ENCODE measurements around the gene S100A5.

The S100A5 gene

GRCh38 chr1:153513023-153513422, 27.7 kb downstream of the S100A5 start:
- Histone ChIP-seq H2AFZ (ENCODE audit: insufficient read depth, low read length, poor library complexity) (no peak overlapping the region), H3K4ac (ENCODE audit: low read depth, low read length) (peak overlapping the region; percentile 15), H4K12ac (ENCODE audit: low read depth, low read length) (no peak overlapping the region), H3K79me2 (ENCODE audit: control insufficient read depth, insufficient read depth, low read length, poor library complexity) (no peaks in the 10 kb centered on the region), H3K14ac (ENCODE audit: low read length) (peak overlapping the region; percentile 49), H3K18ac (ENCODE audit: low read length) (no peak overlapping the region), H2BK12ac (ENCODE audit: low read length) (peak overlapping the region; percentile 69), H3K79me1 (ENCODE audit: low read length) (peaks cover 18% of the 10 kb centered on the region), H3K4me1 (ENCODE audit: control insufficient read depth in 1 of 2, insufficient read depth in 2 of 2, low read length in 2 of 2) (peaks cover 8 to 11% of the 10 kb centered on the region in 2 experiments), H2BK120ac (ENCODE audit: insufficient read depth, low read length, poor library complexity) (peak overlapping the region; percentile 68), H3K36me3 (ENCODE audit: control insufficient read depth in 1 of 2, insufficient read depth in 2 of 2, low read length in 2 of 2) (no peaks in the 10 kb centered on the region), H3K4me2 (ENCODE audit: low read length) (no peak overlapping the region), H3K9ac (ENCODE audit: low read length) (no peak overlapping the region), H2AK5ac (ENCODE audit: low read length) (peak overlapping the region; percentile 52), H3K9me3 (ENCODE audit: insufficient read depth, low read depth, low read length) (no peaks in the 10 kb centered on the region), H3K27ac (ENCODE audit: low read depth, low read length) (no peak overlapping the region), H4K91ac (ENCODE audit: low read depth, low read length) (peak overlapping the region; percentile 72), H2BK5ac (ENCODE audit: low read depth, low read length, poor library complexity) (peak overlapping the region; percentile 12), H4K8ac (ENCODE audit: low read depth, low read length) (no peak overlapping the region), H3K4me3 (ENCODE audit: low read depth, low read length) (no peak overlapping the region), H3K23ac (ENCODE audit: low read length) (peak overlapping the region; percentile 41), H3K27me3 (ENCODE audit: insufficient read depth, low read length) (no peaks in the 10 kb centered on the region)
- no CpG with 5 or more reads among the region's 3 CpGs for WGBS (ENCODE audit: extremely low coverage, insufficient coverage, insufficient read length)
- no peak for DNase-seq

GRCh38 chr1:153510984-153511410, 29.7 kb downstream of the S100A5 start:
- H3K27ac ChIP-seq (ENCODE audit: low read depth, low read length) = no peak overlapping the region
- no peaks in the 10 kb centered on the region for H3K9me3 ChIP-seq (ENCODE audit: insufficient read depth, low read depth, low read length)
- H2BK120ac ChIP-seq (ENCODE audit: insufficient read depth, low read length, poor library complexity) = peak overlapping the region; percentile 74
- H3K79me1 ChIP-seq (ENCODE audit: low read length) = peaks cover 26% of the 10 kb centered on the region
- H3K27me3 ChIP-seq (ENCODE audit: insufficient read depth, low read length) = no peaks in the 10 kb centered on the region
- no peak overlapping the region for H3K14ac ChIP-seq (ENCODE audit: low read length)
- no peak overlapping the region for H3K4me2 ChIP-seq (ENCODE audit: low read length)
- no peak overlapping the region for H3K9ac ChIP-seq (ENCODE audit: low read length)
- no peak overlapping the region for H3K4me3 ChIP-seq (ENCODE audit: low read depth, low read length)
- H4K91ac ChIP-seq (ENCODE audit: low read depth, low read length) = peak overlapping the region; percentile 22
- H3K4ac ChIP-seq (ENCODE audit: low read depth, low read length) = no peak overlapping the region
- H3K36me3 ChIP-seq (ENCODE audit: control insufficient read depth in 1 of 2, insufficient read depth in 2 of 2, low read length in 2 of 2) = no peaks in the 10 kb centered on the region
- H4K12ac ChIP-seq (ENCODE audit: low read depth, low read length) = no peak overlapping the region
- H2AFZ ChIP-seq (ENCODE audit: insufficient read depth, low read length, poor library complexity) = no peak overlapping the region
- H3K79me2 ChIP-seq (ENCODE audit: control insufficient read depth, insufficient read depth, low read length, poor library complexity) = no peaks in the 10 kb centered on the region
- H3K23ac ChIP-seq (ENCODE audit: low read length) = no peak overlapping the region
- no peak overlapping the region for H3K18ac ChIP-seq (ENCODE audit: low read length)
- no peak overlapping the region for H2AK5ac ChIP-seq (ENCODE audit: low read length)
- H4K8ac ChIP-seq (ENCODE audit: low read depth, low read length) = peak overlapping the region; percentile 15
- DNase-seq = peak; percentile 83 to 91
- H3K4me1 ChIP-seq (ENCODE audit: control insufficient read depth in 1 of 2, insufficient read depth in 2 of 2, low read length in 2 of 2) = peaks cover 17 to 18% of the 10 kb centered on the region in 2 experiments
- WGBS (ENCODE audit: extremely low coverage, insufficient coverage, insufficient read length) = no CpG with 5 or more reads among the region's 7 CpGs
- H2BK5ac ChIP-seq (ENCODE audit: low read depth, low read length, poor library complexity) = peak overlapping the region; percentile 26
- no peak overlapping the region for H2BK12ac ChIP-seq (ENCODE audit: low read length)

GRCh38 chr1:153509729-153510354, 30.9 kb downstream of the S100A5 start:
- Histone ChIP-seq H4K8ac (ENCODE audit: low read depth, low read length) (no peak overlapping the region), H2AK5ac (ENCODE audit: low read length) (no peak overlapping the region), H2BK12ac (ENCODE audit: low read length) (no peak overlapping the region), H2BK5ac (ENCODE audit: low read depth, low read length, poor library complexity) (no peak overlapping the region), H4K12ac (ENCODE audit: low read depth, low read length) (no peak overlapping the region), H2BK120ac (ENCODE audit: insufficient read depth, low read length, poor library complexity) (no peak overlapping the region), H3K27me3 (ENCODE audit: insufficient read depth, low read length) (no peaks in the 10 kb centered on the region), H3K4me3 (ENCODE audit: low read depth, low read length) (no peak overlapping the region), H3K9me3 (ENCODE audit: insufficient read depth, low read depth, low read length) (no peaks in the 10 kb centered on the region), H4K91ac (ENCODE audit: low read depth, low read length) (peak overlapping the region; percentile 9), H3K4me2 (ENCODE audit: low read length) (no peak overlapping the region), H3K27ac (ENCODE audit: low read depth, low read length) (no peak overlapping the region), H3K23ac (ENCODE audit: low read length) (no peak overlapping the region), H3K4ac (ENCODE audit: low read depth, low read length) (no peak overlapping the region), H3K18ac (ENCODE audit: low read length) (no peak overlapping the region), H3K79me1 (ENCODE audit: low read length) (peaks cover 26% of the 10 kb centered on the region), H3K79me2 (ENCODE audit: control insufficient read depth, insufficient read depth, low read length, poor library complexity) (no peaks in the 10 kb centered on the region), H3K9ac (ENCODE audit: low read length) (no peak overlapping the region), H3K14ac (ENCODE audit: low read length) (no peak overlapping the region), H2AFZ (ENCODE audit: insufficient read depth, low read length, poor library complexity) (no peak overlapping the region), H3K4me1 (ENCODE audit: control insufficient read depth in 1 of 2, insufficient read depth in 2 of 2, low read length in 2 of 2) (peaks cover 10 to 12% of the 10 kb centered on the region in 2 experiments), H3K36me3 (ENCODE audit: control insufficient read depth in 1 of 2, insufficient read depth in 2 of 2, low read length in 2 of 2) (no peaks in the 10 kb centered on the region)
- no CpG with 5 or more reads among the region's 4 CpGs for WGBS (ENCODE audit: extremely low coverage, insufficient coverage, insufficient read length)
- DNase-seq = peak in 1 of 2 donors; percentile 70

- no peak overlapping the region for H2BK5ac ChIP-seq (ENCODE audit: low read depth, low read length, poor library complexity)
- H3K4me2 ChIP-seq (ENCODE audit: low read length) = no peak overlapping the region
- H3K79me2 ChIP-seq (ENCODE audit: control insufficient read depth, insufficient read depth, low read length, poor library complexity) = no peaks in the 10 kb centered on the region
- H4K12ac ChIP-seq (ENCODE audit: low read depth, low read length) = no peak overlapping the region
- no peak overlapping the region for H2AK5ac ChIP-seq (ENCODE audit: low read length)
- no peak overlapping the region for H3K4ac ChIP-seq (ENCODE audit: low read depth, low read length)
- H4K8ac ChIP-seq (ENCODE audit: low read depth, low read length) = no peak overlapping the region
- H4K91ac ChIP-seq (ENCODE audit: low read depth, low read length) = peak overlapping the region; percentile 20
- no peak overlapping the region for H3K14ac ChIP-seq (ENCODE audit: low read length)
- H3K36me3 ChIP-seq (ENCODE audit: control insufficient read depth in 1 of 2, insufficient read depth in 2 of 2, low read length in 2 of 2) = no peaks in the 10 kb centered on the region
- H2AFZ ChIP-seq (ENCODE audit: insufficient read depth, low read length, poor library complexity) = no peak overlapping the region
- no CpG with 5 or more reads among the region's 3 CpGs for WGBS (ENCODE audit: extremely low coverage, insufficient coverage, insufficient read length)
- peaks cover 10 to 12% of the 10 kb centered on the region in 2 experiments for H3K4me1 ChIP-seq (ENCODE audit: control insufficient read depth in 1 of 2, insufficient read depth in 2 of 2, low read length in 2 of 2)
- peaks cover 26% of the 10 kb centered on the region for H3K79me1 ChIP-seq (ENCODE audit: low read length)
- H2BK12ac ChIP-seq (ENCODE audit: low read length) = no peak overlapping the region
- DNase-seq = no peak
- no peak overlapping the region for H3K4me3 ChIP-seq (ENCODE audit: low read depth, low read length)
- no peak overlapping the region for H3K23ac ChIP-seq (ENCODE audit: low read length)
- H3K27ac ChIP-seq (ENCODE audit: low read depth, low read length) = no peak overlapping the region
- H3K9me3 ChIP-seq (ENCODE audit: insufficient read depth, low read depth, low read length) = no peaks in the 10 kb centered on the region
- no peak overlapping the region for H2BK120ac ChIP-seq (ENCODE audit: insufficient read depth, low read length, poor library complexity)
- no peak overlapping the region for H3K9ac ChIP-seq (ENCODE audit: low read length)
- no peak overlapping the region for H3K18ac ChIP-seq (ENCODE audit: low read length)
- H3K27me3 ChIP-seq (ENCODE audit: insufficient read depth, low read length) = no peaks in the 10 kb centered on the region
These were observed 31.7 kb downstream of the S100A5 start for GRCh38 chr1:153509036-153509435.
